Sigmoid colon (tissue), 4 donors: ENCODE data around the gene TMTC1.

ENCODE experiments used
- POLR2A ChIP-seq, 2 donors: fragments of 450-650 bp; IDR thresholded peaks; one replicate each; pipeline ENCODE4 v1.6.1; 2016; ENCODE audit warnings: antibody characterized with exemption in 2 of 2, mild to moderate bottlenecking in 2 of 2, moderate library complexity in 2 of 2
- POLR2AphosphoS5 ChIP-seq, 4 donors: sonication (generic); formaldehyde crosslinking; IDR thresholded peaks; one replicate each; pipeline ENCODE4 v1.6.1; 2017; ENCODE audit warnings: antibody characterized with exemption in 4 of 4
- TF ChIP-seq, protein P1 (sequence below), 4 experiments: fragments of 450-650 bp in 3 of 4; fragments of 200-600 bp in 1 of 4; IDR thresholded peaks; one replicate each; pipeline ENCODE4 v1.5.1; 2016 to 2019; ENCODE audit warnings: antibody characterized with exemption in 4 of 4, mild to moderate bottlenecking in 3 of 4, moderate library complexity in 2 of 4

GRCh38 chr12:29734734-29735133 lies 49.0 kb downstream of the TMTC1 start:
- TF ChIP-seq, protein P1, sequence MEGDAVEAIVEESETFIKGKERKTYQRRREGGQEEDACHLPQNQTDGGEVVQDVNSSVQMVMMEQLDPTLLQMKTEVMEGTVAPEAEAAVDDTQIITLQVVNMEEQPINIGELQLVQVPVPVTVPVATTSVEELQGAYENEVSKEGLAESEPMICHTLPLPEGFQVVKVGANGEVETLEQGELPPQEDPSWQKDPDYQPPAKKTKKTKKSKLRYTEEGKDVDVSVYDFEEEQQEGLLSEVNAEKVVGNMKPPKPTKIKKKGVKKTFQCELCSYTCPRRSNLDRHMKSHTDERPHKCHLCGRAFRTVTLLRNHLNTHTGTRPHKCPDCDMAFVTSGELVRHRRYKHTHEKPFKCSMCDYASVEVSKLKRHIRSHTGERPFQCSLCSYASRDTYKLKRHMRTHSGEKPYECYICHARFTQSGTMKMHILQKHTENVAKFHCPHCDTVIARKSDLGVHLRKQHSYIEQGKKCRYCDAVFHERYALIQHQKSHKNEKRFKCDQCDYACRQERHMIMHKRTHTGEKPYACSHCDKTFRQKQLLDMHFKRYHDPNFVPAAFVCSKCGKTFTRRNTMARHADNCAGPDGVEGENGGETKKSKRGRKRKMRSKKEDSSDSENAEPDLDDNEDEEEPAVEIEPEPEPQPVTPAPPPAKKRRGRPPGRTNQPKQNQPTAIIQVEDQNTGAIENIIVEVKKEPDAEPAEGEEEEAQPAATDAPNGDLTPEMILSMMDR (IDR thresholded peaks at IDR 0.05) = no peak
- no peak for TF ChIP-seq POLR2A (IDR thresholded peaks at IDR 0.05)
- peak in 3 of 4 donors; percentile 63 to 70 (median 67) for TF ChIP-seq POLR2AphosphoS5 (IDR thresholded peaks at IDR 0.05)
